Hematopoietic multipotent progenitor cell treated with erythropoietin and hydrocortisone succinate and interleukin-3 and kit ligand, for 17 days (in vitro differentiated cells): ENCODE data around the gene TMC7.

Source experiments
- DNase-seq: peaks from one replicate; pipeline ENCODE4 v3.0.0-alpha.2; 2015; ENCODE audit warnings: low spot score

The TMC7 gene

GRCh38 chr16:19029980-19030379 is 46.2 kb downstream of the TMC7 start:
- no peak for DNase-seq

DNA sequence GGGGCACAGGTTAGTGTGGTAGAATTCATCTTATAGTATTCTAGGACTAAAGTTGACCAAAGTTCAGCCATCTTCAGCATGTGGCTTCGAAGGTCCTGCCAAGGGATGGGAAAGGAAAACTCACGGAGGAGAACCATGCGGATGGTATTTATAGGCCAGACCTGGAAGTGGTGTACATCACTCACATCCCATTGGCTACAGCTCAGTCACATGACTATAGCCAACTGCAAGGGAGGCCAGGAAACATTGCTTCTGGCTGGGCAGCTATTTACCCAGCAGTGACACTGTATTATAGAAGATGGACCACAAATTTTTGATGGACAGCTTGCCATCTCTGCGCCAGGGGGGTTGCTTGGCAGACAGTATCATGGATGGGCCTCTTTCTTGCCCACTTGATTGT is 48.0 kb downstream of the TMC7 start:
- no peak for DNase-seq

DNA sequence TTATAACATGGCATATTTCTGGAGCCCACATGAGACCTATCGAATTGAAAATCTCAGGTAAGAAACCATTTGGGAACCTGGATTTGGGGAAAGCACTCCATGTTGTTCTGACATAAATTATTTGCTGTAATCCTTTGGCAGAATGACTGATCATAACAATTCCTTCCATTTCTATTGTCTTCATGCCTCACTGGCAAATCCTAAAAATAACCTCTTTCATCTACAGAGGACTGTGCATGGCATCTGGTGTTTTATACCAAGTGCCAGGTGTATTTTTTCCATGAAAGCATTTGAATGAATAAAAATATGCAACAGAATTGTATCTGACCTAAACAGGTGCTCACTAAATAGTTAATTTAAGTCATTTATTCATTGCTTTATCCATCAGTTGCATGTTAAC is 50.0 kb downstream of the TMC7 start:
- DNase-seq = no peak

DNA sequence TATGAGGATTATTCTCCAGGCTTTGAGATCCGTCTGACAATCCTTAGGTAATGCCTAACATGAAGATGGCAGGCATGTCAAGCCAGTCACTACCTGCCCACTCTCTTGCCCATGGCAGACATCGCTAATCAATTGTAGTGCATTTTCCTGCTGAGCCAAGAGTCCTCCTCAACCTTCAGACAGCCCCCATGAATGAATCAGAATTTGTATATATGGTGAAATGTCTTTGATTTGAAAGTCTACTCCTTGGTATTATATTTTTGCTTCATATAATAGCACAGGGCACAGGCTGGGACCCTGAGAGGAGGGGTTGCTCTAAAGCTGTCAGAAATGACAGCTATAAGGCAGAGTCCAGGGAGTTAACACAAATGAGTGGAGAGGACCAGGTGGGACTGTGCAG is 56.7 kb downstream of the TMC7 start:
- no peak for DNase-seq

DNA sequence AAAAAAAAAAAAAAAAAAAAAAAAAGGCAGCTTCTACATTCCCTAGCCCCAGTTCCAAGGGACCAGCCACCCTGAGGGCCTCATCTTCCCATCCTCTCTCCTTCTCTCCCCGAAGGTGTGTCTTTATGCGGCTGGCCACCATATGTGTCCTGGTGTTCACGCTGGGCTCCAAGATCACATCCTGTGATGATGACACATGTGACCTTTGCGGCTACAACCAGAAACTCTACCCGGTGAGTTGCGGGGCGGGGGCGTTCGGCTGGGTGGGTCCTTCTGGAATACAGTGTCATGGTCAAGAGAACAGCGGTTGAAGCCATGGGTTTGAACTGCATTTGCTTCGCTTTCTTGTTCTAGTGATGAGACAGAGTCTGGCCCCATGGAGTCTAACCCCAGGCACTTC is 61.0 kb downstream of the TMC7 start:
- DNase-seq = no peak

DNA sequence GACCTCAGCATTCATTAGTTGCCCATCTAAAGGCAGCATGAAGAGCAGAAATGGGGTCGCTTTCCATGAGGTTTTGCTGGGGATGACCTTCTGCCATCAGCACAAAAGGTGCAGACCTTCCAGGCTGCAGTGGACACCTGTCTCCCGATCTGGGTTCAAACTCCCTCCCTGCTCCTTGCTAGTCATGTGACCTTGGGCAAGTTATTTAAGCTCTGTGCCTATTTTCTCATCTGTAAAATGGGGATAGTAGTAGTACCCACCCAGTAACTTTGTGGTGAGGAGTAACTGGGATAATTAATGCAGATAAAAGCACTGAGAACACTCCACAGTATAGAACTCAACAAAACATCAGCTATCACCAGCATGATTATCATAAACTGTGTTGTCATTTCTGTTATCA is 62.3 kb downstream of the TMC7 start:
- DNase-seq = no peak

- DNase-seq = no peak
Measured at GRCh38 chr16:19062706-19063105, 79.0 kb downstream of the TMC7 start.

GRCh38 chr16:19066988-19067348 is 83.2 kb downstream of the TMC7 start:
- DNase-seq = no peak

GRCh38 chr16:19067349-19068236 is 83.9 kb downstream of the TMC7 start, which contains the start of gene COQ7:
TSS of gene COQ7 (plus strand) at chr16:19067614. CDS start at chr16:19067665, 51 bp downstream.
- peak; percentile 99 for DNase-seq

- DNase-seq = no peak
Measured at GRCh38 chr16:19068237-19068815, 84.6 kb downstream of the TMC7 start.

DNA sequence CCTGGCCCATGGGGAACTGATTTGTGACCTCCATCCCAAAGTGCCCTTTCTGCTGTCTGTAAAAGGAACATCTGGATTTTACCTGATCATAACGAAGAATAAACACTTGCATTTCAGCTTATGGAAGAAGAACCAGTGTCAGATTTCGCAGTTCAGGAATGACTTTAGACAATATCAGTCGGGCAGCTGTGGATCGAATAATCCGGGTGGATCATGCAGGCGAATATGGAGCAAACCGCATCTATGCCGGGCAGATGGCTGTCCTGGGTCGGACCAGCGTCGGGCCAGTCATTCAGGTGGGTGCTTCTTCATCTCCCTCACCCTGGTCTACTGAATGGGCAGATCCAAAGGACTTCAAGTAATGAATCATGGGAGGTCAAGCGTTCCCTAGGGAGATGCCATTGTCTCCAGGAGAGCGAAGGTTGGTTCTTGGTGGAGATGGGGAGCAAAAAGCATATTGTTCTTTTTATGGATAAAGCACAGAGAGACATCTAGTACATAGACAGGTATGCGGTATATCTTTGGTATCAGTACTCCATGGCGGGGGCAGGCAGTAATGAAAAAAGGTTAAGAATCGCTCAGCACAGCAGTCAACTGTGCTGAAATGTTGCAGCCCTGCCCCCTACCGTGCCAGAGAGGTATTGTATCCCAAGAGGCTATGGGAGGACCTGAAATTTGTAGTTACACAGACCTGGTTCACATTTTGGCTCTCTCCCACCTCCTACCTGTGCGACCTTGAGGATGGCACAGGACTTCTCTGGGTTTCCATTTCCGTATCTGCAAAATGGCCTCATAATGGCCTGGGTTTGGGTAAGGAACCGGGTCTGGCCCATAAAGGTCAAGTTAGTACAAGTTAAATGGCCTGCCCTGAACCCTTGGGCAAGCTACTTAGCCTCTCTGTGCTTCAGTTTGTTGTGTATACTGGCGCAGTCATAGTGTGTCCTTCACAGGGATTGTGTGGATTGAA is 88.4 kb downstream of the TMC7 start:
- peak; percentile 63 for DNase-seq

GRCh38 chr16:19073344-19073743 is 89.6 kb downstream of the TMC7 start:
- no peak for DNase-seq

GRCh38 chr16:19073863-19074262 is 90.1 kb downstream of the TMC7 start:
- no peak for DNase-seq

DNA sequence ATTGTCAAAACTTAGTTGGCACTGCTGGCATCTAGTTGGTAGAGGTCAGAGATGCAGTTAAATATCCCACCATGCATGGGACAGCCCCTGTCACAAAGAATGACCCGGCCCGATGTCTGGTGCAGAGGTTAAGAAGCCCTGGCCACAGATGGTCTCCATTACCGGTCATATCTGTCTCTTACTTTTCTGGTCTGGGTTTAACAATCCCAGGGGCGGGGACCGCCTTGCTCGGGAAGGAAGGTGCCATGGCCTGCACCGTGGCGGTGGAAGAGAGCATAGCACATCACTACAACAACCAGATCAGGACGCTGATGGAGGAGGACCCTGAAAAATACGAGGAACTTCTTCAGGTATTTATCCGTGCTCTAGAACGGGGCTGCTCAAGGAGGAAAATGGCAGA is 91.8 kb downstream of the TMC7 start:
- DNase-seq = no peak

- DNase-seq = no peak
Measured at GRCh38 chr16:19077879-19078278, 94.1 kb downstream of the TMC7 start.

DNA sequence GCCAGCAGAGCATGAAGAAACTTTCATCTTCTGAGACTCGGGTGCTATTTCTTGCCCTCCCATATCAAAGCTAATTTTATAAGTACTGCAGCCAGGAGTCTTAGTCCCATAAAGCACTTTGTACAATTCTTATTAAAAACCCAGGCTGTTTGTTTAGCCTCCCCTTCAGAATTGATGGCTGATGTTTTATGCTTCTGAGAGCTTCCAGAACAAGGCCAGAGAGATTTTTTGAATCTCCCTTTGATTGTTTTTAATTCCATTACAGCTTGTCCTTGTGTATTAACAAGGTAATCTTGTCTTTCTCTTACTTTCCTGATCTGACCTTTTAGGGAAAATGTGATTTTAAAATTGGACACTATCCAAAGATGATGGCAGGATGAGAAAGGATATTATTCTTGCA is 99.9 kb downstream of the TMC7 start:
- no peak for DNase-seq

GRCh38 chr16:19084139-19084538 is 100.4 kb downstream of the TMC7 start:
- DNase-seq = no peak

DNA sequence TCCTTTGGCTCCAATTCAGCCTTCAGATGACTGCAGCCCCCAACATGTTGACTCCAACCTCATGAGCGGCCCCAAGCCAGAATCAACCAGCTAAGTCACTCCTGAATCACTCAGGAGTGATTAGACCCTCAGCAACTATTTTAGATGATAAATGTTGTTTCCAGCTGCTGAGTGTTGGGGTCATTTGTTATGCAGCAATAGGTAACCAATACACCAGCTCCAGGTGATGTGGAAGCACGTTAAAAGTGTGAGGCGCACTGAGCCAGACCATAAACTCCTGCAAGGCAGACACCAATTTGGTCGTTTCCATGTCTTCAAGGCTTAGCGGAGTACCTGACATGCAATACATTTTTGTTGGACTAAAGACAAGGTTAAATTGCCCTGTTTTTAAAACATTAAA is 101.1 kb downstream of the TMC7 start:
- DNase-seq = no peak

- DNase-seq = no peak
Measured at GRCh38 chr16:19085679-19086200, 102.0 kb downstream of the TMC7 start.

DNA sequence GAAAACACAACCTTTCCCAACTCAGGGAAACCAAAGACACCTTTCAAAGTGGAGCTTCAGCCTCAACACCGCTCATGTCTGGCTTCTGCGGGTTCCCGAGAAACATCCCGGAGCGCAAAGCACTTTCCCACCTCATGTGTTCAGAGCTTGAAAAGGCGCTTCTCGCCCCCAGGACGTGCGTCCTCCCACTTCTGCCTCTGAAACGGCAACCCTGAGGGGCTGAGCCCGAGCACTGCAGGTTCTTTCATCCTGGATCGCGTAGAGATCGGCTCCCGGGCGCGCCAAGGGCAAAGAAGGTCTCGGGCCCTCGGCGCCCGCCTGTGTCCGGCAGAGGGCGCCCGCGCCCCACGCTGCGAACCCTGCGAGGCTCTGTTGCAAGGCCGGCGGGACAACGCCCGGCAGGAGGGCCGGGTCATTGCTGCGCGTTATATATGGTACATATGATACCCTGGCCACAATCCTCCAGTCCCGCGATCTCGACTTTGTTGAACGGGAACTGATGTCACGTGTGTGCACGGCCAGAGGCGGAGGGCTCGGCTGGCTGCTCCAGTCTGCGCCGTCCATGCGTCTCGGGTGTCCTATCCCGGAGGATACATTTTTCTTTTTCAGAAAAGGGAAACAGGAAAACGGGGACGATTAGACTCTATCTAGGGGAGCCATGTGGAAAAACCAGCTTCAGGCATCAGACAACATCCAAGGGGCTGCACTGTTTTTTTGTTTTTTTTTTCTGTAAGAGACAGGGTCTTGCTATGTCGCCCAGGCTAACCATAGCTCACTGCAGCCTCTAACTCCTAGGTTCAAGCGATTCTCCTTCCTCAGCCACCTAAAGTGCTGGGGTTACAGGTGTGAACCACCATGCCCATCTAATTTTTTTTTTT is 102.8 kb downstream of the TMC7 start:
- DNase-seq = peak; percentile 72

DNA sequence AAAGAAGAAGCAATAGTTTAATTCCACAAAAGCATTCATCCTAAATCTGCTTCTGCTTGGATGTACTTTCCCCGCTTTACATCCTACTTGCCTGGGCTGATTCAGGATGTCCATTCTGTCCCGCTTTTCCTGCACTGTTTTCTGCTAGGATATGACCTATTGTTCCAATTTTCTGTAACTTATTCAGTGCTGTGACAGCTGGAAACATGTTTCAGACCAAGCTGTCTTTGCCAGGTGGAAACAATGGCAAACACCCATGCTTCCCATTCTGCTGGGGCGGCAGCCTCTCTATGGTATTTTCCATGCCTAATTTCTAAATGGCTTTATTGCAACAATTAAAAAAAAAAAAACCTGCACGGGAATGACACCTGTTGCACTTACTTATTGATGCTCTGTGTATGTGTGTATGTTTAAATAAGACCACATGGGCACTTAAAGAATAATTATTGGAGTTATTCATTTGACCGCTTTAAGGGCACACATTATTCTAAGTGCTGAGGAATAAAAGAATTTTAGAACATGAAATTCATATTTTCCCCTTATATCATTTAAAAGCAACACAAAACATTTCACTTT is 104.7 kb downstream of the TMC7 start:
- no peak for DNase-seq
